GM12874 (cell line): ENCODE results near the gene EIF4E2.
A peak's percentile ranks its signal among the peaks of the same experiment; 100 is the strongest.

Source experiments
- CTCF ChIP-seq: IDR thresholded peaks from 2 replicates; pipeline ENCODE4 v1.5.1; 2011; ENCODE audit warnings: low read depth, mild to moderate bottlenecking, control low read depth, low read length, moderate library complexity; ENCODE audit not compliant: insufficient read depth

The EIF4E2 gene

GRCh38 chr2:232515639-232516038 is 34.9 kb upstream of the EIF4E2 start:
- TF ChIP-seq CTCF: no peak

GRCh38 chr2:232516551-232516950 is 33.9 kb upstream of the EIF4E2 start:
- TF ChIP-seq CTCF: no peak

- TF ChIP-seq CTCF: no peak
Measured at GRCh38 chr2:232518844-232519243, 31.6 kb upstream of the EIF4E2 start.

GRCh38 chr2:232519581-232520438 is 30.7 kb upstream of the EIF4E2 start, which contains the start of gene PRSS56:
Gene PRSS56, plus strand, starts transcription at chr2:232520388. Its CDS starts 211 bp downstream, at chr2:232520599.
- TF ChIP-seq CTCF: no peak

GRCh38 chr2:232520489-232520888 is 30.0 kb upstream of the EIF4E2 start:
- TF ChIP-seq CTCF: no peak

GRCh38 chr2:232521098-232521497 is 29.4 kb upstream of the EIF4E2 start:
- no peak for TF ChIP-seq CTCF

- TF ChIP-seq CTCF: peak; percentile 85
Measured at GRCh38 chr2:232521959-232522622, 28.4 kb upstream of the EIF4E2 start.
